ENCODE results near the gene TRA2B.

DNA sequence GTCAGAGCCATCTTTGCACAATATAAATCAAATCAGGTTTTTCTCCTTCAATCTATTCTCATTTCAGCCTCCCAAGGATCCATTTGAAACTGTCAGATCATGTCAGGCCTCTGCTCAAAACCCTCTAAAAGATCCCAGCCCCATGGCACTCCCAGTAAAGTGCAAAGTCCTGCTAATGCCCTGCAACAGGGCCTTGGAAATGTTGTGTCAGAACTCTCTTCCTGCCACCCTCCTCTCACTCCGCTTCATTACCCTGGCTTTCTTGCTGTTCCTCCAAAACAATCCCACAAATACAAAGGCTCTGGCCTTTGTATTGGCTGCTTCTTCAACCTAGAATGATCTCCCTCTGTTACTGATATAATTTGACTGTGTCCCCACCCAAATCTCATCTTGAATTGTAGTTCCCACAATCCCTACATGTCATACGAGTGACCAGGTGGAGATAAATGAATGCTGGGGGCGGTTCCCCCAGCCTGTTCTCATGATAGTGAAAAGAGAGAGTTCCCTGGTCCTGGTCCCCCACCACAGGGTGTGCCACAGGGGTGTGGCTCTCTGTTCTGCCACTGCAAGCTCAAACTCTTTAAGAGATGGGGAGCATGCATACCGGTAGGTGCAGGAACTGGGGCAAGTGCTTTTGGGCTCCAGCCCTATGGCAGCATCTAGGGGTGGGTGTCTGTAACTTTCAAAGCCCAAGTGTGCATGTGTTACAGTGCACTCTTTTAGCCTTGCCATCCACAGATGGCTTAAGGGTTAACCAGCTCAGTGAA, 22.9 kb upstream of the TRA2B start:
- TF ChIP-seq, protein P1, sequence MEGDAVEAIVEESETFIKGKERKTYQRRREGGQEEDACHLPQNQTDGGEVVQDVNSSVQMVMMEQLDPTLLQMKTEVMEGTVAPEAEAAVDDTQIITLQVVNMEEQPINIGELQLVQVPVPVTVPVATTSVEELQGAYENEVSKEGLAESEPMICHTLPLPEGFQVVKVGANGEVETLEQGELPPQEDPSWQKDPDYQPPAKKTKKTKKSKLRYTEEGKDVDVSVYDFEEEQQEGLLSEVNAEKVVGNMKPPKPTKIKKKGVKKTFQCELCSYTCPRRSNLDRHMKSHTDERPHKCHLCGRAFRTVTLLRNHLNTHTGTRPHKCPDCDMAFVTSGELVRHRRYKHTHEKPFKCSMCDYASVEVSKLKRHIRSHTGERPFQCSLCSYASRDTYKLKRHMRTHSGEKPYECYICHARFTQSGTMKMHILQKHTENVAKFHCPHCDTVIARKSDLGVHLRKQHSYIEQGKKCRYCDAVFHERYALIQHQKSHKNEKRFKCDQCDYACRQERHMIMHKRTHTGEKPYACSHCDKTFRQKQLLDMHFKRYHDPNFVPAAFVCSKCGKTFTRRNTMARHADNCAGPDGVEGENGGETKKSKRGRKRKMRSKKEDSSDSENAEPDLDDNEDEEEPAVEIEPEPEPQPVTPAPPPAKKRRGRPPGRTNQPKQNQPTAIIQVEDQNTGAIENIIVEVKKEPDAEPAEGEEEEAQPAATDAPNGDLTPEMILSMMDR (IDR thresholded peaks at IDR 0.05), result no peak
- TF ChIP-seq EP300 (IDR thresholded peaks at IDR 0.05) (no peak), POLR2A (IDR thresholded peaks at IDR 0.05) (no peak)
